BE2C (cell line): ENCODE results near the gene NOTCH1.

Source experiments
- DNase-seq: peaks from one replicate; pipeline ENCODE4 v3.0.0-alpha.2; 2020
- H3K27me3 ChIP-seq: fragments of 250-450 bp; sonication (Bioruptor Pico); 2 replicates; pipeline ENCODE4 v1.5.1; 2020; ENCODE audit warnings: mild to moderate bottlenecking
- H3K36me3 ChIP-seq: fragments of 250-450 bp; sonication (Bioruptor Pico); 2 replicates; pipeline ENCODE4 v1.5.1; 2020; ENCODE audit warnings: mild to moderate bottlenecking
- H3K4me1 ChIP-seq: fragments of 250-450 bp; sonication (Bioruptor Pico); 2 replicates; pipeline ENCODE4 v1.5.1; 2020
- H3K4me3 ChIP-seq: 2 replicates; pipeline ENCODE4 v1.5.1; 2011; ENCODE audit warnings: low read depth, low read length
- H3K9me3 ChIP-seq: fragments of 250-450 bp; sonication (Bioruptor Pico); 2 replicates; pipeline ENCODE4 v1.5.1; 2020
- TF ChIP-seq, protein P1 (sequence below): IDR thresholded peaks from 2 replicates; pipeline ENCODE4 v1.5.1; 2012; ENCODE audit warnings: mild to moderate bottlenecking, low read depth, low read length

NOTCH1 gene

GRCh38 chr9:136549010-136549980, 3.4 kb upstream of the NOTCH1 start:
- no peak overlapping the region for H3K4me3 ChIP-seq
- no peak for DNase-seq
- TF ChIP-seq, protein P1, sequence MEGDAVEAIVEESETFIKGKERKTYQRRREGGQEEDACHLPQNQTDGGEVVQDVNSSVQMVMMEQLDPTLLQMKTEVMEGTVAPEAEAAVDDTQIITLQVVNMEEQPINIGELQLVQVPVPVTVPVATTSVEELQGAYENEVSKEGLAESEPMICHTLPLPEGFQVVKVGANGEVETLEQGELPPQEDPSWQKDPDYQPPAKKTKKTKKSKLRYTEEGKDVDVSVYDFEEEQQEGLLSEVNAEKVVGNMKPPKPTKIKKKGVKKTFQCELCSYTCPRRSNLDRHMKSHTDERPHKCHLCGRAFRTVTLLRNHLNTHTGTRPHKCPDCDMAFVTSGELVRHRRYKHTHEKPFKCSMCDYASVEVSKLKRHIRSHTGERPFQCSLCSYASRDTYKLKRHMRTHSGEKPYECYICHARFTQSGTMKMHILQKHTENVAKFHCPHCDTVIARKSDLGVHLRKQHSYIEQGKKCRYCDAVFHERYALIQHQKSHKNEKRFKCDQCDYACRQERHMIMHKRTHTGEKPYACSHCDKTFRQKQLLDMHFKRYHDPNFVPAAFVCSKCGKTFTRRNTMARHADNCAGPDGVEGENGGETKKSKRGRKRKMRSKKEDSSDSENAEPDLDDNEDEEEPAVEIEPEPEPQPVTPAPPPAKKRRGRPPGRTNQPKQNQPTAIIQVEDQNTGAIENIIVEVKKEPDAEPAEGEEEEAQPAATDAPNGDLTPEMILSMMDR = no peak
- no peaks in the 10 kb centered on the region for H3K36me3 ChIP-seq
- no peaks in the 10 kb centered on the region for H3K9me3 ChIP-seq
- H3K4me1 ChIP-seq = no peaks in the 10 kb centered on the region
- H3K27me3 ChIP-seq = peaks cover 28% of the 10 kb centered on the region

GRCh38 chr9:136547508-136548215, 1.8 kb upstream of the NOTCH1 start:
- H3K36me3 ChIP-seq = no peaks in the 10 kb centered on the region
- no peak overlapping the region for H3K4me3 ChIP-seq
- H3K9me3 ChIP-seq = no peaks in the 10 kb centered on the region
- no peaks in the 10 kb centered on the region for H3K4me1 ChIP-seq
- H3K27me3 ChIP-seq = peaks cover 43% of the 10 kb centered on the region
- TF ChIP-seq, protein P1 = no peak
- DNase-seq = no peak

DNA sequence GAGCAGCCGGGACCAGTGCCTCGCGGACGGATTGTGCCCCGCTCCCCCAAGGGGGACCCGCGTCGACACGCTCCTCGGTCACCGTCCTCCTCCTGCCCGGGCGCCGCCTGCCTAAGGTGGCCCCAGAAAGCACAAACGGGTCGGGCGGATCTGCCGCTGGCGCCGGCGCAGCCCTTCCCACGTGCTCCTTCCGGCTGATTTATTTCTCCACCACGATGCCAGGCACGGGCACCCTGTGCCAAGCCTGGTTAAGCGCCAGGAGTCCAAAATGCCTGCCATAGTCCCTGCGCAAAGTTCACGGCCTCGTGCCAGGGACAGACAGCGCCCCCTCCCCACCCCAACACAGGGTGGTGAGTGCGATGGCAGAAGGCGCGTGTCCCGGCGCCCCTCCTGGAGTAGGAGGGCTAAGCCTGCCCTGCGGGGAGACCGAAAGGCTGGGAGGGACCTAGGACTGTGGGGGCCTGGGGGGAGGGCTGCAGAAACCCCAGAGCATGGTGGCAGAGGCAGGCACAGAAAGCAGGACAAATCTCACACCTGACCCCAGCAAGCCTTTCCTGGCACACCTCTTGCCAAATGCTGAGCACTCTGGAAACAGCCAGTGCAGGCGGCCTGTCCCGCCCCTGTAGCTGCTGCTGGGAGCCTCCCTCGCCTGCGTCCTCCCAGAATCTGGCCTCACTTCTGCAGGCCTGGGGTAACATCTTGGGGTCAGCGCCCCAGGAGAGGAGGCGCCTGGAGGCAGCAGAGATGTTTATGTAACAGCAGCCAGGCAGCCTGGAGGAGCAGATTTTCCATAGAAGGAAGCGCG, 1.1 kb upstream of the NOTCH1 start:
- no peaks in the 10 kb centered on the region for H3K4me1 ChIP-seq
- DNase-seq = no peak
- H3K9me3 ChIP-seq = no peaks in the 10 kb centered on the region
- H3K4me3 ChIP-seq = peak overlapping the region; percentile 49
- H3K36me3 ChIP-seq = no peaks in the 10 kb centered on the region
- TF ChIP-seq, protein P1 = no peak
- H3K27me3 ChIP-seq = peaks cover 43% of the 10 kb centered on the region

DNA sequence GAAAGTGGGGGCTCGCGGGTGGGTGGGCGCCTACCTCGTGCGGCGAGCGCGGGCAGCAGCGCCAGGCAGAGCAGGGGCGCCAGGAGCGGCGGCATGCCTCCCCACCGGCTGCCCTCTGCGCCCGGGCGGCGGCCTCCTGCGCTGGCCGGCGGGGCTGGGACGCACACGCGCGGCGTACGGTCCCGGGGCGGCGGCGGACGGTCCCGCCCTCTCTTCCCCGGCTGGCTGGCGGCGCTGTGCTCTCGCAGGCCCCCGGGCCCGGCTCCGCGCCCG, 220 bp downstream of the NOTCH1 start:
- Histone ChIP-seq H3K4me3 (no peak overlapping the region), H3K27me3 (peaks cover 43% of the 10 kb centered on the region), H3K36me3 (no peaks in the 10 kb centered on the region), H3K9me3 (no peaks in the 10 kb centered on the region), H3K4me1 (no peaks in the 10 kb centered on the region)
- no peak for DNase-seq
- TF ChIP-seq, protein P1 = no peak

GRCh38 chr9:136544964-136545691, 720 bp downstream of the NOTCH1 start:
- DNase-seq = no peak
- Histone ChIP-seq H3K27me3 (peaks cover 43% of the 10 kb centered on the region), H3K4me3 (no peak overlapping the region), H3K4me1 (no peaks in the 10 kb centered on the region), H3K9me3 (no peaks in the 10 kb centered on the region), H3K36me3 (no peaks in the 10 kb centered on the region)
- TF ChIP-seq, protein P1 = no peak
